Activated CD4-positive, alpha-beta memory T cell treated with anti-CD3 and anti-CD28 coated beads, Interleukin-2, amount 10 ng/mL, durations not matched to agents 7 days and 5 days (primary cell): ENCODE measurements around the gene CDH4. TPM values are rescaled to one million over a fixed set of nuclear protein-coding genes. Genes with fewer than 3 reads are reported as not detected.

Experiments used
- CTCF ChIA-PET: fragments of 350-600 bp; sonication (Branson Sonifier 250); formaldehyde crosslinking; loops from one replicate; lab custom pipeline; 2021; ENCODE audit warnings: antibody characterized with exemption, inconsistent platforms; lab: Charles Lee
- POLR2A ChIA-PET: fragments of 350-600 bp; sonication (Branson Sonifier 250); formaldehyde crosslinking; loops from one replicate; lab custom pipeline; 2021; ENCODE audit warnings: antibody characterized with exemption; lab: Charles Lee
- DNase-seq: peaks from one replicate; pipeline ENCODE4 v3.0.0-alpha.2; 2020
- H3K27ac Mint-ChIP-seq: one replicate; pipeline ENCODE4 v1.8.0; 2021; ENCODE audit warnings: mild to moderate bottlenecking, mixed read lengths
- H3K27me3 Mint-ChIP-seq: one replicate; pipeline ENCODE4 v1.8.0; 2021; ENCODE audit warnings: mixed read lengths
- H3K36me3 Mint-ChIP-seq: one replicate; pipeline ENCODE4 v1.8.0; 2021; ENCODE audit warnings: low read depth, mixed read lengths
- H3K4me1 Mint-ChIP-seq: one replicate; pipeline ENCODE4 v1.8.0; 2021; ENCODE audit warnings: mixed read lengths
- H3K4me3 Mint-ChIP-seq: one replicate; pipeline ENCODE4 v1.8.0; 2021; ENCODE audit warnings: mild to moderate bottlenecking, mixed read lengths
- H3K9me3 Mint-ChIP-seq: one replicate; pipeline ENCODE4 v1.8.0; 2021; ENCODE audit warnings: mixed read lengths
- total RNA-seq, 2 experiments: library from RNA; stranded (reverse); gene quantifications; one replicate each; pipeline ENCODE4 v1.2.3, GENCODE V29; 2021

The CDH4 gene
- total RNA-seq, 2 experiments from 2014 or later, result 0.15 to 0.20 TPM

DNA sequence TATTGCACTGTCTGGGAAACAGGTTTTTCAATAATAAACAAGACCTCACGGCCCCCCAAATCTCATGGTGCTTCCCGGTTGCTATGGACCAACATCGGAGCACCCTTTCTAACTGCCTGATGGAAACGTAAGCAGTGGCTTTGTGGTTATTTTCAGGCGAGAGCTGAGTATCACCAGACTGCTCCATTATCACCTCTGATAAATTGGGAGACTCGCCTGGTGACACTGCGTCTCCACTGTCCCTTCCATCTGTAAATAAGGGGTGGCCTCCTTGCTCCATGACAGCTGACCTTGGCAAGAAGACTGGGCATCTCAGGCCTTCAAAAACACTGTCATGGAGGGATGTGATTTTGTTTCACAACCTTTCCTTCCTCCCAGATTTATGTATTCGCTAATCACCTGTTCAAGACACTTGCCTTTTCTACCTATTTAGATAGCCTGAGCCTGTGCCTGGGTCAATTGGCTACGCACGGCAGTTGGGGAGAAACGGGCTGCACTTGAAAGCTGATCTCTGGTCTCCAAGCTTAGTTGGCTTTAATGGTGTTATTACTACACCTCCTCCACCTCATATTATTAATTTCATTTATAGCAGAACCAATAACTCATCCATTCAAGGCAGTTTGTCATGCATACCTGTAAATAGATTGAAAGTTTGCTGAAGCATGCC is 17.7 kb upstream of the CDH4 start:
- H3K4me3 Mint-ChIP-seq, result no peak overlapping the region
- DNase-seq, result no peak
- ChIA-PET CTCF (no interaction called here), POLR2A (no interaction called here)
- H3K4me1 Mint-ChIP-seq, result no peaks in the 10 kb centered on the region
- no peaks in the 10 kb centered on the region for H3K36me3 Mint-ChIP-seq
- H3K27me3 Mint-ChIP-seq, result no peaks in the 10 kb centered on the region
- peaks cover 3% of the 10 kb centered on the region for H3K9me3 Mint-ChIP-seq
- H3K27ac Mint-ChIP-seq, result no peak overlapping the region

- Mint-ChIP-seq H3K4me1 (no peaks in the 10 kb centered on the region), H3K27ac (no peak overlapping the region), H3K4me3 (no peak overlapping the region), H3K27me3 (no peaks in the 10 kb centered on the region), H3K36me3 (no peaks in the 10 kb centered on the region), H3K9me3 (peaks cover 4% of the 10 kb centered on the region)
- no peak for DNase-seq
- POLR2A ChIA-PET, result no interaction called here
- CTCF ChIA-PET, result no interaction called here
These were observed 15.3 kb upstream of the CDH4 start for GRCh38 chr20:61236713-61237112.

- no peaks in the 10 kb centered on the region for H3K27me3 Mint-ChIP-seq
- H3K27ac Mint-ChIP-seq, result no peak overlapping the region
- CTCF ChIA-PET, result no interaction called here
- POLR2A ChIA-PET, result no interaction called here
- H3K9me3 Mint-ChIP-seq, result peaks cover 4% of the 10 kb centered on the region
- DNase-seq, result no peak
- H3K4me3 Mint-ChIP-seq, result no peak overlapping the region
- no peaks in the 10 kb centered on the region for H3K36me3 Mint-ChIP-seq
- H3K4me1 Mint-ChIP-seq, result no peaks in the 10 kb centered on the region
These were observed 13.2 kb upstream of the CDH4 start for GRCh38 chr20:61238813-61239212.

DNA sequence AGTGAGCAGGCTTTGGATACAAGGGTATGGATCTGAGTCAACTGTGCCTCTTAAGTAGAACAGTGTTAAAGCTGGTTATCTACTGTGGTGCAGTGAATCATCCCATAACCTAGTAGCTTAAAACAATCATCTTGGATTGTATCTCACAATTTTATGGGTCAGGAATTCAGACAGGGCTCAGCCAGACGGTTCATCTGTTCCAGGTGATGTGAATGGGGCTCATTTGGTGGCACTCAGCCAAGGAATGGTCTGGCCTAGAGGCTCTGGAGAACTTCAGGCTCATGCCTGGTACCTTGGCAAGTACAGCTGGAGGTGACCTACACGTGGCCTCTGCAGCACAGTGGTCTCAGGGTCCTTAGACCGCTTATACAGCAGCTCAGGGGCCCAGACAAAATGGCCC is 11.2 kb upstream of the CDH4 start:
- Mint-ChIP-seq H3K36me3 (no peaks in the 10 kb centered on the region), H3K4me3 (no peak overlapping the region), H3K27ac (no peak overlapping the region), H3K9me3 (peaks cover 4% of the 10 kb centered on the region), H3K4me1 (no peaks in the 10 kb centered on the region), H3K27me3 (no peaks in the 10 kb centered on the region)
- DNase-seq, result no peak
- POLR2A ChIA-PET, result no interaction called here
- CTCF ChIA-PET, result interaction anchor here (2.9 kb wide), 1 partner anchor 12 kb away, joined by 13 read pairs; no protein-coding TSS in a partner anchor

DNA sequence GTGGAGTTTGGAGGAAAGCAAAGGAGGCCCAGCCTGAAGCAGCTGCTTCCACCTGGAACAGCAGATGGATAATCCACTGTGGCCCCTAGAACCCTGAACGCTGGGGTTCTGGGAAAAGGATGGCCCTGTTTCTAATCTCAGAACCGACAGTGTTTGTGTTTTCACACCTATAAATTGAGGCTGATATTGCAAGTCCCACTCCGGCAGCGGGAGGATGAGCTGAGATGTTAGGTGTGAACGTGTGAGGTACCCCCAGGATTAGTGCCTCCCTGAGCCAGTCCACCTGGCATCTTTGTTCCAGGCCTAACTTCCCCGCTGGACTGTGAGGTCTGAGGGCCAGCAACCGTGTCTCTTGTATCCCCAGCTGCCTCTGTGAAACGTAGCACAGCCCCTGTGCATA is 7.8 kb upstream of the CDH4 start:
- Mint-ChIP-seq H3K27me3 (no peaks in the 10 kb centered on the region), H3K27ac (no peak overlapping the region), H3K4me3 (no peak overlapping the region), H3K4me1 (no peaks in the 10 kb centered on the region), H3K36me3 (no peaks in the 10 kb centered on the region), H3K9me3 (peaks cover 2% of the 10 kb centered on the region)
- DNase-seq, result no peak
- ChIA-PET POLR2A (no interaction called here), CTCF (no interaction called here)

- Mint-ChIP-seq H3K27ac (no peak overlapping the region), H3K9me3 (no peaks in the 10 kb centered on the region), H3K4me1 (no peaks in the 10 kb centered on the region), H3K36me3 (no peaks in the 10 kb centered on the region), H3K4me3 (no peak overlapping the region), H3K27me3 (peaks cover 13% of the 10 kb centered on the region)
- no peak for DNase-seq
- POLR2A ChIA-PET, result no interaction called here
- CTCF ChIA-PET, result no interaction called here
These were observed 5.8 kb upstream of the CDH4 start for GRCh38 chr20:61246269-61246668.

GRCh38 chr20:61249626-61250025 is 2.4 kb upstream of the CDH4 start:
- Mint-ChIP-seq H3K9me3 (no peaks in the 10 kb centered on the region), H3K36me3 (no peaks in the 10 kb centered on the region), H3K4me1 (peaks cover 3% of the 10 kb centered on the region), H3K4me3 (no peak overlapping the region), H3K27ac (no peak overlapping the region), H3K27me3 (peaks cover 27% of the 10 kb centered on the region)
- DNase-seq, result no peak
- ChIA-PET POLR2A (no interaction called here), CTCF (interaction anchor here (0.8 to 1.0 kb wide), 2 partner anchors 13 to 21 kb away, joined by 3 to 4 read pairs; no protein-coding TSS in a partner anchor)

DNA sequence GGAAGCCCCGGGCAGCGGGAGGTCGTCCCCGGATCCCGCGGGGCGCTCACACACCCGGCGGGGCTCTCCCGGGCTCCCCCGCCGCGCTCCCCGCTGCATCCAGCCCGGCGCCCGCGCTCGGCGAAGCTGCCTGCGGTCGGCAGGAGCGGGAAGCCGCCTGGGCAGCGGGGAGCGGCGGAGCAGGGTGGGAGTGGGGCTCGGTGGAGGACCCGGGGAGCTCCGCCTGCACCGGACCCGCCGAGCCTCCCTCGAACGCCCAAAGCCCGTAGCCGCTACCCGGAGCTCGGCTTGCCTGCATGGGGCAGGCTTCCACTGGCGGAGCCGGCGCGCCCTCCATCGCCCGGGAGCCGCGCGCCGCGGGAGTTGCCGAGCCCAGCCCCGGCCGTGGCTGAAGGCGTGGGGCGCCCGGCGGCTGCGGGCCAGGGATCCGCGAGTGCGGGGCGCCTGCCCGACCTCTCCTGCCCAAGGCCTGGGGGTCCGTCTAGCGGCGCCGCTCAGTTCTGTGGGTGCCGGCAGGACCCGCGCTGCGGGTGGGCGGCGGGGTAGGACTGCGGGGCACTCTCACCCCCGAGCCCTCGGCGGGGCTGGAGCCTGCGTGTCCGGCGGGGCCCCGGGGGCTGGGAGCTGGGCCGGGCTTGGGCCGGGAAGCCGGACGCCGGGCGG is 671 bp downstream of the CDH4 start:
- ChIA-PET POLR2A (no interaction called here), CTCF (no interaction called here)
- peaks cover 43% of the 10 kb centered on the region for H3K27me3 Mint-ChIP-seq
- H3K27ac Mint-ChIP-seq, result no peak overlapping the region
- peaks cover 3% of the 10 kb centered on the region for H3K4me1 Mint-ChIP-seq
- no peaks in the 10 kb centered on the region for H3K9me3 Mint-ChIP-seq
- no peak overlapping the region for H3K4me3 Mint-ChIP-seq
- no peak for DNase-seq
- H3K36me3 Mint-ChIP-seq, result no peaks in the 10 kb centered on the region

DNA sequence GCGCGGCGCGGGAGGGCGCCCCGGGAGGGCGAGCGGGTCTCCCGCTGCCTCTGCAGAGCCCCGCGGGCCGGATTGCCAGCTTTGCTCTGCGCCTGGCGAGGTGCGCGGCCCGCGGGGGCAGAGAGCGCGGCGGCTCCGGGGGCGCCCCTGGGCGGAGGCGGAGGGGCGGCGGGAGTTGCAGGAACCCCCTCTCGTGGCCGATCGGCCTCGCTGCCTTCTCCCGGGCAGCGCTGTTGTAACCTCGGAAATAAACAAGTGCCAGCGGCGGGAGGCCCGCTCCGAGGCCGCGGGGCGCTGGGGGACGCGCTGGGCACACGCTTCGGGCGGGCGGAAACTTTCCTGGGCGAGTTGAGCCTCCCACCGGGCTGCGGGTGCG is 1.2 kb downstream of the CDH4 start:
- no peak for DNase-seq
- H3K27ac Mint-ChIP-seq, result no peak overlapping the region
- ChIA-PET CTCF (no interaction called here), POLR2A (no interaction called here)
- no peaks in the 10 kb centered on the region for H3K36me3 Mint-ChIP-seq
- no peaks in the 10 kb centered on the region for H3K9me3 Mint-ChIP-seq
- H3K4me1 Mint-ChIP-seq, result peaks cover 3% of the 10 kb centered on the region
- H3K4me3 Mint-ChIP-seq, result no peak overlapping the region
- H3K27me3 Mint-ChIP-seq, result peaks cover 43% of the 10 kb centered on the region

DNA sequence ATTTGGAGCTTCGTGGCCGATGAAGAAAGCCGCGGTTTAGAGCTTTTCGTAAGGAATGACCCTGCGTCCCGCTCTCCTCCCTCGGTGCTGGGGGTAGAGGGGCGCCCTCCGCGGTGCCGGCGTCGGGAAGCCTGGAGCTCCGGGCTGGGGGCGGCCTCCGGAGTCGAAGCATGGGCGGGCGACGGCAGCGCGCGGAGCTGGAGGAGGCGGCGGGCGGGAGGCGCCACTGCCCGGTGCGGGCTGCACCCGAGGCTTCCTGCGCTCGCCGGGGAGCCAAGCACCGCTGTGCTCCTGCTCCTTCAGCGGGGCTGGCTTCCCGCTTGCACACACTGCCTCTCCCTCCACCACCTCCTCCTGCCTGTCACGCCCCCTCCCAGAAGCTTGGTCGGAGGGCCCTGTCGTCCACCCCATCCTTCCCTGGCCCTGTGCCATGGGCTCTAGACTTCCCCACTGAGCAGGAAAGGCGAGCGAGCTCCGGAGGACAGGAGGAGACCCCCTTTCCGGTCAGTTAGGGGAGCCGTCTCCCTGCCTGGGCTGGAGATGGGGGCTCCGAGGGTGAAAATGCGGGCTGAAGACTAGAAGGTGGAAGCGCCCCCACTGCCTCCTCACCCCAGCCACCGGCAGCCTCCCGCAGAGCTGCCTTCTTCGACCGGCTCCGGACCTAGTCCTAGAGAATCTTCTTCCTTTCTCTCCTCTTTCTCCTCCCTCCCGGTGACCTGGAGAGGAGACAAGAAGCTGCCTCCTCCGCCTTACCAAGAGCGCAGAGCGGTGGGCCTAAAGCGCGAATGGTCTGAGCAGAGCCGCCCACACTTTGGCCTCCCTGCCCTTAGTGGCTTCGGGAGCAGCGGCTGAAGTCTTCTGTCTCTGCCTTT is 1.8 kb downstream of the CDH4 start:
- Mint-ChIP-seq H3K27me3 (peaks cover 43% of the 10 kb centered on the region), H3K4me1 (peaks cover 3% of the 10 kb centered on the region), H3K9me3 (no peaks in the 10 kb centered on the region), H3K36me3 (no peaks in the 10 kb centered on the region), H3K27ac (no peak overlapping the region), H3K4me3 (no peak overlapping the region)
- no peak for DNase-seq
- ChIA-PET CTCF (no interaction called here), POLR2A (no interaction called here)

- DNase-seq, result no peak
- Mint-ChIP-seq H3K4me3 (no peak overlapping the region), H3K36me3 (no peaks in the 10 kb centered on the region), H3K4me1 (peaks cover 3% of the 10 kb centered on the region), H3K9me3 (no peaks in the 10 kb centered on the region), H3K27me3 (peaks cover 42% of the 10 kb centered on the region), H3K27ac (no peak overlapping the region)
- CTCF ChIA-PET, result no interaction called here
- POLR2A ChIA-PET, result no interaction called here
These were observed 3.0 kb downstream of the CDH4 start for GRCh38 chr20:61254881-61255626.

DNA sequence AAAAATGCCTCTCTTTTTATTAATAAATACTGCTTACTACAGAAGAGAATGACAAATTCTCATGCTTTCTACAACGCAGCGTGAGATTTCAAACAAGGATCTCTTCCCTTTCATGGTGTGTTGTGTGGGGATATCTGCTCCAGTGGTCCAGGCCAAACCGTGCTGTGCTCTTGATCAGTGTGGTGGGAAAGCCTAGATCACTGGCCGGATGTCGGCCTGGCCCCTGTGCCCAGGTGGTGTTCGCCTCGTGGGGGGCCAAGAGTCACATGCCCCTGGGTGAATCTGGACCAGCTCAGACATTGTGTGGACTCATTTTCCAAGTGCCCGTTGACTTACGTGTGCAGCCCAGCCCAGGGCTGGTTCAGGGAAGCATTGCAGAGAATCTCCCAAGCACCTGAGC is 4.3 kb downstream of the CDH4 start:
- H3K27me3 Mint-ChIP-seq, result peaks cover 29% of the 10 kb centered on the region
- DNase-seq, result no peak
- peaks cover 3% of the 10 kb centered on the region for H3K4me1 Mint-ChIP-seq
- no peak overlapping the region for H3K27ac Mint-ChIP-seq
- ChIA-PET POLR2A (no interaction called here), CTCF (no interaction called here)
- no peaks in the 10 kb centered on the region for H3K36me3 Mint-ChIP-seq
- no peaks in the 10 kb centered on the region for H3K9me3 Mint-ChIP-seq
- H3K4me3 Mint-ChIP-seq, result no peak overlapping the region

DNA sequence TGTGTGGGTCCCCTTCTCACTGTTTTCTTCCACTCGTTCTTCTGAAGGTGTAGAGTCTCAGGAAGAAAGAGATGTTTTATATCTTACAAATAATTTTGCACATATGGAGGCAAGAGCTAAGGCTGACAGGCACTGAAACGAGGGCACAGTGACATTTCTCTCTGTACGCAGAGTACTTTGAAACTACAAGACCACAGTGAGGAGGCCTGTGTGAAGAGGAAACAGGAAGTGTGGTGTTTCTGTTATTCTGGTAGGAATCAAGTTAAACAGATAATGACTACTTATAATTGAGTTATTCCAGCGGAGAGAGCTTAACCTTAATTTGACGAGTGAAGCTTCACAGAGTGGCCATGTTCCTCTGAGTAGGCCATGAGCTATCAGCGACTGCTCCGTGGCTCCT is 4.8 kb downstream of the CDH4 start:
- no peak overlapping the region for H3K4me3 Mint-ChIP-seq
- ChIA-PET POLR2A (no interaction called here), CTCF (no interaction called here)
- H3K27me3 Mint-ChIP-seq, result peaks cover 25% of the 10 kb centered on the region
- no peaks in the 10 kb centered on the region for H3K36me3 Mint-ChIP-seq
- no peak overlapping the region for H3K27ac Mint-ChIP-seq
- peaks cover 1% of the 10 kb centered on the region for H3K4me1 Mint-ChIP-seq
- DNase-seq, result no peak
- no peaks in the 10 kb centered on the region for H3K9me3 Mint-ChIP-seq
